ENCODE results near the gene PPP2R2D.
A peak's percentile ranks its signal among the peaks of the same experiment; 100 is the strongest.

Gene PPP2R2D

GRCh38 chr10:131900350-131901152 is at the start of gene PPP2R2D:
Gene PPP2R2D (plus strand): TSS chr10:131901008. CDS start chr10:131901149, 141 bp downstream.
- peak; percentile 87 for DNase-seq (ENCODE audit: low spot score)

- no peak for DNase-seq (ENCODE audit: low spot score)
These were observed 49.5 kb upstream of the PPP2R2D start for GRCh38 chr10:131851346-131851745.

GRCh38 chr10:131852176-131852822 is 48.5 kb upstream of the PPP2R2D start:
- no peak for DNase-seq (ENCODE audit: low spot score)

GRCh38 chr10:131852823-131853609 is 47.8 kb upstream of the PPP2R2D start:
- no peak for DNase-seq (ENCODE audit: low spot score)

GRCh38 chr10:131853610-131853964 is 47.2 kb upstream of the PPP2R2D start:
- no peak for DNase-seq (ENCODE audit: low spot score)

GRCh38 chr10:131854579-131855335 is 46.1 kb upstream of the PPP2R2D start:
- DNase-seq (ENCODE audit: low spot score), result no peak

GRCh38 chr10:131855461-131856401 is 45.1 kb upstream of the PPP2R2D start:
- no peak for DNase-seq (ENCODE audit: low spot score)

GRCh38 chr10:131856441-131857094 is 44.2 kb upstream of the PPP2R2D start:
- DNase-seq (ENCODE audit: low spot score), result no peak

GRCh38 chr10:131857156-131858117 is 43.4 kb upstream of the PPP2R2D start:
- DNase-seq (ENCODE audit: low spot score), result no peak

GRCh38 chr10:131858118-131858515 is 42.7 kb upstream of the PPP2R2D start:
- no peak for DNase-seq (ENCODE audit: low spot score)

GRCh38 chr10:131858583-131859340 is 42.0 kb upstream of the PPP2R2D start:
- DNase-seq (ENCODE audit: low spot score), result no peak

GRCh38 chr10:131859341-131860020 is 41.3 kb upstream of the PPP2R2D start:
- DNase-seq (ENCODE audit: low spot score), result no peak

GRCh38 chr10:131860311-131860710 is 40.5 kb upstream of the PPP2R2D start:
- DNase-seq (ENCODE audit: low spot score), result no peak

- no peak for DNase-seq (ENCODE audit: low spot score)
These were observed 39.9 kb upstream of the PPP2R2D start for GRCh38 chr10:131860806-131861440.

- DNase-seq (ENCODE audit: low spot score), result no peak
These were observed 38.3 kb upstream of the PPP2R2D start for GRCh38 chr10:131862548-131862947.

- DNase-seq (ENCODE audit: low spot score), result no peak
These were observed 35.4 kb upstream of the PPP2R2D start for GRCh38 chr10:131865223-131865917.

- no peak for DNase-seq (ENCODE audit: low spot score)
These were observed 34.1 kb upstream of the PPP2R2D start for GRCh38 chr10:131866673-131867072.
